ENCODE results near the gene SH3PXD2A.

The SH3PXD2A gene

DNA sequence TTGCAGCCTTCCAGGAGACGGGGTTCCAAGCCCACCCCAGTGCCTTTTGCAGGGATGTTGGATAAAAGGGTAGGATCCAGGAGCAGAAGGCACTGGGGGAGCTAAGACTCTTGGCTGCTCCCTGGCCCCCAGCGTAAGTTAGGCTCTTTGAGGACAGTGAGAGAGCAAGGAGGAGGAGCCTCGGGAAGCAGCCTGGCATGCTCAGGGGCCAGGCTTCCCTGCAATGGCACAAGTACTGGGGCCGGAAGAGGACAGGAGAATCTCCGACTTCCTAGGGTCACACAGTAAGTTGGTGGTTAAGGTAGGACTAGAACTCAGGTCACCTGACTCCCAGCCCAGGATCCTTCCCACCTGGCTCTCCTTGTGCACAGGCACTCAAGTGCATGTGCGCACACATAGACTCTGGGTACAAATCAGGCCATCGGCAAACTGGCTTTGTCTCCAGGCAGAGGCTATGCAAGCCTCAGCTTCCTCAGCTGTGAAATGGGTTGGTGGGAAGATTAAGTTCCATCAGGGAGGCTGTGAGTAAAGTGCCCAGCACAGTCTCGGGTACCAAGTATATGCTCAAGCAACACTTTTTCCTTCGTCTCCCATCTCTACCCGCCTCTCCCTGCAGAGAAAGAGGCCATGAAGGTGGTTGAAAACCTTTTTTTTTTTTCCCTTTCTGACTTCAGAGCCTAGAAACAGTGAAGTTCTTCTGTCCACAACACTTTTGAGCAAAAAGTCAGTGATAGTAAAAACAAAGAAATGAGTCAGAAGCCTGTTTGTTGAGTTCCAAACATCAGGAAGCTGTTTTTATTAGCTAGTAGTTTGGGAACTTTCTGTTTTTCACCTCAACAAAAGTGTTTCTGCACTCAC lies 282.8 kb downstream of the SH3PXD2A start:
- DNase-seq: no peak

DNA sequence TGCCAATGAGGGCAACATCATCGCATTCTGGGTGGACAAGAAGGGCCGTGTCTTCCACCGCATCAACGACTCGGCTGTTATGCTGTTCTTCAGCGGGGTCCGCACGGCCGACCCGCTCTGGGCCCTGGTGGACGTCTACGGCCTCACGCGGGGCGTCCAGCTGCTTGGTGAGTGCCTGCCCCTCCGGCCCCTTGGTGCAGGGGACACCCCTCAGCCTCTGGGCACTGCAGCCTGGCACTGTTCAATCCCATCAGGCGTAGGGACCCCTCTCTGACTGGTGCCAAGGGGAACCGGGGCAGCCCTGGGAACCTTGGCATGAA lies 283.8 kb downstream of the SH3PXD2A start:
- DNase-seq: no peak

DNA sequence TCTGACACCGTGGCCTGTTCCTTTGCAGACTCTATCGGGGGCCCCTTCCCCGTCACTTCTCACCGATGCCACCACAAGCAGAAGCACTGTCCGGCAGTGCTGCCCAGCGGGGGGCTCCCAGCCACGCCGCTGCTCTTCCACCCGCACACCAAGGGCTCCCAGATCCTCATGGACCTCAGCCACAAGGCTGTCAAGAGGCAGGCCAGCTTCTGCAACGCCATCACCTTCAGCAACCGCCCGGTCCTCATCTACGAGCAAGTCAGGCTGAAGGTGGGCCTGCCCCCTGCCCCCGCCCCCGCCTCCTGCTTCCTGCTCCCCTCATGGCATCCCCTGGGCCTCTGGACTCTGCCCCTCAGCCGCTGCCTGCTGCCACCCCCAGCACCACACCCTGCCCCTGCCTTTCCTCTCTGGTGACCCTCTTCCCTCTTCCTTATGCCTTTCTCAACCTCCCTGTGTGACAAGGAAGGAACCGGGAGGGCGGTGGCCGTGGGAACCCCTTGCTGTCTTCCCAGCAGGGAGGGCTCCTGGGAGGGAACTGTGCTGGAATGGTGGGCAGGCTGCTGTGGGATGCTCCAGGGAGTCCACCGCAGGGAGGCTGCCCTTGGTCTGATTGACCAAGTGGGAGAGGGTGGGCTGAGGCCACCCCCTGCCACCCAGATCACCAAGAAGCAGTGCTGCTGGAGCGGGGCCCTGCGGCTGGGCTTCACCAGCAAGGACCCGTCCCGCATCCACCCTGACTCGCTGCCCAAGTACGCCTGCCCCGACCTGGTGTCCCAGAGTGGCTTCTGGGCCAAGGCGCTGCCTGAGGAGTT lies 284.3 kb downstream of the SH3PXD2A start:
- no peak for DNase-seq

DNA sequence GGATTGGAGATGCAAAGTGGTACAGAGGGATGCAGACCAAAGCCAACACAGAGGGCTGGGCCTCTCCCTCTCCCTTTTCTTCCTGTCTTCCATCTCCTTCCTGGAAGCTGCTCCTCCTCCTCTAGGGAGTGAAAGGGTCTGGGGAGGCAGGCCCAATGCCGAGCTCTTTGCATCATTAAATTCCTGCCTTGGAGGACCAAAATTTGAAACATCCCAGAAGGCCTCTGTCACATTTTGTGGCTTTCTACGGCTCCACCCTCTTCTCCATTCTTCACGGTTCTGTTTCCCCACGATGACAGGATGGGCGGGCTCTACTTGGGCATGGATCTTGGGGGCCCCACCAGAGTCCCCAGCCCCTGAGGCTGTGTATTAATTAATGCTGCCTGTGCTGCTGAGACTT lies 285.5 kb downstream of the SH3PXD2A start:
- no peak for DNase-seq

DNA sequence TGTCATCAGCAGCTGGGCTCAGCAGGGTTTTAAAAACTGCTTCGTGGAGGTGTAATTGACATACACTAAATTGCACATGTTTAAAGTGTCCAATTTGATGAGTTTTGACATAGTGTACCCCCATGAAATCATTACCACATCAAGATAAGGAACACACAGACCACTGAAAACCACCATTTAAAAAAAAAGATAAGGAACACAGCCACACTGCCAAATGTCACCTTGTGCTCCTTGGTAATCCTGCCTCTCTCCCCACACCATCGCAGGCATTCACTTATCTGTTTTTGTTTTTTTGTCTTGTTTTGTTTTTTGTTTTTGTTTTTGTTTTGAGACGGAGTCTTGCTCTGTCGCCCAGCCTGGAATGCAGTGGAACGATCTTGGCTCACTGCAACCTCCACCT lies 286.9 kb downstream of the SH3PXD2A start:
- DNase-seq: no peak

DNA sequence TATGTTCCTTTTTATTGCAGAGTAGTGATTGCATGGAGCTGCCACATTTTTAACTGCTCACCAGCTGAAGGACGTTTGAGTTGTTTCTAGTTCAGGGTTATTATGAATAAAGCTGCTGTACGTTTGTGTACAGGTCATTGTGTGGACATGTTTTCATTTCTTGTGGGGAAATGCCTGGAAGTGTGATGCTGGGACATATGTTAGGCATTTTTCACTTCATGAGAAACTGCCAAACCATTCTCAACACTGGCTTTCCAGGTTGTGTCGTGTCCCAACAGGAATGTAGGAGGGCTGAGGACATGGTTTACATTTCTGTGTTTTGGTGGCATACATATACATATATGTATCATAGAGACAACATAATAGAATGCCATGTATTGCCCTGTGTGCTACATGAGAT lies 288.8 kb downstream of the SH3PXD2A start:
- DNase-seq: no peak

DNA sequence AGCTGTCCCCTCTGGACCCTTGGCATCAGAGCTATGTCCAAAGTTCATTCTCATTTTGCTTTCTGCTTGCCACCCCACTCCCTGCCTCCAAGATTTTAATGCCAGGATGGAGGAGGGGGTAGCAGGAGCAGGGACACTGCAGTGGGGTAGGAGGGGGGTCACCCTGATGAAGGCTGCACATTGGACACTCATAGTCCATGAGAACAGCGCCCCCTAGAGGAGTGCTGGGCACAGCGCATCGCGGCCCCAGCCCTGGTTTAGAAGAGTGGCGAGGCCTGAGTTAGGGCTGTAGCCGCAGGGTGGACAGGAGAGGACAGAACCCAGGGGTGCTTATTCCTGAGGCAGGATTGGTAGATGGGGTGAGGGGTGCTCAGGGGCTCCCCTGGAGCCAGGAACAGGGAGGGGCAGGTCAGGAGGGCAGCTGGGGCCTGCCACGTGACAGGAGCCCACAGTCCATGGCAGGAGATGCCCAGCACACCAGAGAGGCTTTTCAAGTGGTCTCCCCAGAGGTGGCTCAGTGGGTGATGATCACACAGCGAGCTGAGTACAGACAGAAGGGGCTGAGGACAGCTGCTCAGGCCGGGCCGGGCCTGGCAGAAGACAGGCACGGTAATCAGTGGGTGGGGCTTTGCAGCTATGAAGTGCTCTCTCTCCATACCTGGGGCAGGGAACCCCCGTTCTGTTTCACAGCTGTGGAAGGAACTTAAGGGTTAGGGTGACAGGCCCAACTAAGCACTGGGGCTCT lies 290.4 kb downstream of the SH3PXD2A start:
- no peak for DNase-seq

DNA sequence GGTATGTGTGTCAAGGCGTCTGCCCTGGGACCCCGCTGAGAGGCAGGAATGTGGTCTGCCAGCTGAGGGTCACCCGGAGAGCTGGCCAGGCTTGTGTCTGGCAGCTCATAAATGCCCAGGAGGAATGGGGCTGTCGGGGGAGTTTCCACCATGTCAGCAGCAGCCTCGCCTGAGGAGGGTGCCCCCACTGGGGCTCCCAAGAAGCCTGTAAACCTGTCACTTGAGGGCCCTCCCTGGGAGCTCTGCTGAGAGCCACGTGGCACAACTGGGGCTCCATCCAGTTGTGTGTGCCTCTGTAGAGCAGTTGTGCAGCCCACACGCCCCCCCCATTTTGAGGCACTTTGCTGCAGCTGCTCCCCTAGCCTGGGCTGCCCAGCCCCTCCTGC lies 291.3 kb downstream of the SH3PXD2A start:
- no peak for DNase-seq

DNA sequence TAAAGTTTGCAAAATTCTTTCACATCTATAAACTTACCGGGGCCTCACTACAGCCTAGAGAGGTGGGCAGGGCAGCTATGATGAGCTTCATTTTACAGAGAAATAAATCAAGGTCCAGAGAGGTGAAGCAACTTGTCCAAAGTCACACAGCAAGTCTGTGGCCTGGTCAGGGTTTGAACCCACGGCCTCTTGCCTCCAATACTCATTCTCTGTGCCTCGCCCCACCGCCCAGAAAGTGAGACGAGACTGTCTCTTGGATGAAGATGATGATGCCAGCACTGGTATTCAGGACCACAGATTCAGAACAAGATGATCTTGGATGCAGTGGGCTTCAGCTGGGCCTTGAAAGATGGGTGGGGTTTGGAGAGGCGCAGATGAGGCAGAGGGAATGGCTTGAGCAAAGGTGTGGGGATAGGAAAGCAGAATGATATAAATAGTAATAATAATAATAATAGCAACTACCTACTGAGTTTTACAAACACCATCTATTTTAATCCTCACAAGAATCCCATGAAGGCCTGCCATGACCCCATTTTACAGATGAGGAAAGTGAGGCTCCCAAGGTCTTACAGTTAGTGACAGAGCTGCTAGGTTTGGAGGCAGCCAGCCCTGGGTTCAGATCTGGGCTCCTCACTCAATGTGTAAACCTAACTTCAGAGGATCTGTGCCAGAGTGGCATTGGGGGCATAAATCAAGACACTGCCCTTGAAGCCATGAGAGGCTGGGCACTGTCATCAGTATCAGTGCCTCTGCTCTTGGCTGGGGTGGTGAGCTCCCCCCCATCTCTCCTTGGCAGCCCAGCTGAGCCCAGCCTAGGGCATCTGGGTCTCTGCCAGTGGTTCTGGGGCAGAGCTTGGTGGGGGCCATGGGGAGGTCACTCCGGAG lies 291.9 kb downstream of the SH3PXD2A start:
- no peak for DNase-seq

DNA sequence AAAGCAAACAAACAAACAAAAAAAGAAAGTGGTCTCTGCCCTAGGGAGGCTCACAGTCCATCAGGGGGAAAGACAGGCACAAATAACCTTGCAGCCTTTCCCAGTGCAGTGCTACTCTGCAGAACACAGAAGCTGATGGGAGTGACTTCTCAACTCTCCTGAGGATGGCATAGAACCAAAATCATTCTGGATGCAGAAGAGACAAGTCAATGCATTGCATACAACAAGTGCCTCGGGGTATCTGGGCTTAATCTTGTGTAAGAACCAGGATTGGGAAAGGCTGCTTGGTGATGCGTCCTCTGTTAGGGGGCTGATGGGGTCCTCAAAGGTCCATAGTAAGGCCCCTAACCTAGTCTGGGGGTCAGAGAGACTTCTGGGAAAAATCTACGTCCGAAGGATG lies 293.0 kb downstream of the SH3PXD2A start:
- DNase-seq: no peak

DNA sequence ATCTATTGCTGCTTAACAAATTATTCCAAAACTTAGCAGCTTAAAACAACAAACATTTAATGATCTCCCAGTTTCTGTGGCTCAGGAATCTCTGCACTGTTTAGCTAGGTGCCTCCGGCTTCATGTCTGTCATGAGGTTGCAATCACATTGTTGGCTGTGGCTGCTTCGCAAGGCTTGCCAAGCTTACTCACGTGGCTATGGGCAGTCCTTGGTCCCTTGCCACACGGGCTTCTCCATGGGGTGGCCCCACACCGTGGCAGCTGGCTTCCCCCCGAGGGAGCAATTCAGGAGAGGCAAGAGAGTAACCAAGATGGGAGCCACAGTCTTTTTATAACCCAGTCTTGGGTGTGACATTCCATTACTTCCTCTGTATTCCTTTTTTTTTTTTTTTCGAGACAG lies 294.5 kb downstream of the SH3PXD2A start:
- no peak for DNase-seq

DNA sequence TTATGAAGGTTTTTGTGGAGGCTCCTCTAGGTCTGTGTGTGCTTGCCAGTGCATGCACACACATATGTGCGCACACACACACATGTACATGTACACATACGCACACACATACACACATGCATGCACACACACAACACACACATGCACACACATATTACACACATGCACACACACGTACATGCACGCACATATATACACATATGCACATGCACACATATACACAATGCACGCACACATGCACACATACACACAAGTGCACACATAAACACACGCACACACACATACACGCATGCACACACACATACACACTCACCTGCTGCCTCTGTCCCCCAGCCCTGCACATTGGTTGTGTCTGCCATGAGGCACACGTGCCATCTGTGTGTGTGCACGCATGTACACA lies 295.6 kb downstream of the SH3PXD2A start:
- no peak for DNase-seq

DNA sequence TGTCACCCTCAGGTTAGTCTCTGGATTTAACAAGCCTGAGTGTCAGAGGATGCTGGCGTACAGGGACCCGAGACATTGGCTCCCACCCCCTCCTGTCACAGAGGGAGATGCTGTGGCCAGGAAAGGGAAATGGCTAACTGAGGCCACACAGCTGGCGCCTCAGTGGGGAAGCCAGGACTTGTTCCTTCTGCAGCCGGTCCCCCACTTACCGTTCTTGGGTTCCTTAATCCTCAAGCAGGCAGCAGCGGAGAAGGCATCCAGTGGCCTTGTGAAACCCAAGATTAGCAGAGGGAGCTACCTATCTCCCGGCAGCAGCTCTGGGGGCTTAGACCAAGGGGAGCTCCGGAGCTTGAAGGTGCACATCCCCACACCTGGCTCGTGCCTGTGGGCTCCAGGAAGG lies 296.5 kb downstream of the SH3PXD2A start:
- no peak for DNase-seq

DNA sequence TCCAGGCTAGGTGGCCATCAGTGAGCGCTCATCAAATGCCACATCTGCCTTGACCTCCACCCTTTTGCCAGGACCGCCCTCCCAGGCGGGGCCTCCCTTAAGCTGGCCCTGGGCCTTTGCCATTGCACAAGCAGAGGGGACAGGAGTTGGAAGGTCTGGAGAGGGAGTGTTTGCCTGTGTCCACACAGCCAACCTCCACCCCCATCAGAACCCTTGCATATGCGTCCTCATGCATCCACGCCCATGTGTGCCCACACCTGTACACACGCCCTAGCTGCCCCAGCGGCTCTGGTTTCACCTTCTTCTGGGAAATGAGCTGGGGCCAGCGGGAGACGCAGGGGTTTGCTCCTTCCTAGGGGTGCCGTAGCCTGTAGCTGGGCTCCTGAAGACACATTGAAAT lies 297.9 kb downstream of the SH3PXD2A start:
- no peak for DNase-seq

DNA sequence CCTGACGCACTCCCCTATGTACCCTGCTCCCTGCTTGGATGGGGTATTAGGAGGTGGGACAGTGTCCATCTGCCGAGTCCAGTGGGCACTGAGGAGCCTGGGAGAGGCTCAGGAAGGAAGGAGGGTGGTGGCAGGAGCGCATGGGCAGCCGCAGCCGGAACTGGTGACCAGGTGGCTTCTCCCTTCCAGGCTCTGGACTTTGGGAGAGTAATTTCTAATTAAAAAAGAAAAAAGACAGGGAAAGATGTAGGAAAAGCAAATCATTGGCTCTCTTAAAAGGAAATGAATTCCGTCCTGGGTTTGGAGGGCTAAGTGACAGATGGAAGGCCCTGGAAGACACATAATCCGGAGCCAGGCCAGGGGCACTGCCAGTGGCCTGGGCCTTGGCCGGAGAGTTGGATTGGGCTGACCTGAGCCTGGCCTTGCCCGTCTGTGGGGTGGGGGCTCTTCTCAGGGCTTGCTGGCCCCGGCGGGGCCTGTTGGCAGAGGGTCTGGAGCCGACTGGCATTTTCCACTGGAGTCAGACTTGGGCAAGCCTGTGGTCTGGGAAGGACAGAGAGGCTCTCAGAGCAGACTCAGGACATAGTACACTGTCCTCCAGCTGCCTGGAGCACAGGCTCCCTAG lies 298.9 kb downstream of the SH3PXD2A start:
- DNase-seq: no peak

DNA sequence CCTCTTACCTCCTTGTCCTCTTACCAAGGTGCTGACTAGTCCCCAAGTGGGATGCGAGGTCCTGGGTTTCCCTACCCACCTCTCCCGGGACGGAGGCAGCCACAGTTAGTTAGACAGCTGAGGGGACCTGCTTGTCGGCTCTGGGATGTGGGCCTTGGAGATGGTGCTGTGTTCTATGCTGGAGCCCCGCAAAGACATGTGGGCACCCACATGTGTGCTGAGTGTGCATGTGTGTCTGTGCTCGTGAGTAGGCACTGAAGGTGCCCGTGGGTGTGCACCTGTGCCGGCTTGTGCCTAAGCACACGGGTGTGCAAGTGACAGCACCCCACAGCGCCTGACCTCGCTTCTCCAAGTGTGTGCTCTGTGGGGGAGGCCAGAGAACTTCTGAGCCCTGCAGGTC lies 299.7 kb downstream of the SH3PXD2A start:
- no peak for DNase-seq

DNA sequence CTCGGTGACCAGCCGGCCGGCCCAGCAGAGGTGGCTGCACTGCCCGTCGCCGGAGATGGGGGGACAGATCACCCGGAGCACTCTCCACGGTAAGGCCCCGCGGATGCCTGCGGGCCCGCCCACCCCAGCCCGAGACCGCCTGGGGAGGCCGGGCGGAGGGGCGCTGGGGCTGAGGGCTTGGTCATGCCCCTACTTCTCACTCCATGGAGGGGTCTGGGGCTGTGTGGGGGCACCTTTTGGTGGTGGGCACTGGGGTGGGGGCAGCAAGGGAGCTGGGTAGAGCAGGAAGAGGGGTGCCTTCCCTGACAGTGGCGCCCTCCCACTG lies 300.1 kb downstream of the SH3PXD2A start:
- no peak for DNase-seq

DNA sequence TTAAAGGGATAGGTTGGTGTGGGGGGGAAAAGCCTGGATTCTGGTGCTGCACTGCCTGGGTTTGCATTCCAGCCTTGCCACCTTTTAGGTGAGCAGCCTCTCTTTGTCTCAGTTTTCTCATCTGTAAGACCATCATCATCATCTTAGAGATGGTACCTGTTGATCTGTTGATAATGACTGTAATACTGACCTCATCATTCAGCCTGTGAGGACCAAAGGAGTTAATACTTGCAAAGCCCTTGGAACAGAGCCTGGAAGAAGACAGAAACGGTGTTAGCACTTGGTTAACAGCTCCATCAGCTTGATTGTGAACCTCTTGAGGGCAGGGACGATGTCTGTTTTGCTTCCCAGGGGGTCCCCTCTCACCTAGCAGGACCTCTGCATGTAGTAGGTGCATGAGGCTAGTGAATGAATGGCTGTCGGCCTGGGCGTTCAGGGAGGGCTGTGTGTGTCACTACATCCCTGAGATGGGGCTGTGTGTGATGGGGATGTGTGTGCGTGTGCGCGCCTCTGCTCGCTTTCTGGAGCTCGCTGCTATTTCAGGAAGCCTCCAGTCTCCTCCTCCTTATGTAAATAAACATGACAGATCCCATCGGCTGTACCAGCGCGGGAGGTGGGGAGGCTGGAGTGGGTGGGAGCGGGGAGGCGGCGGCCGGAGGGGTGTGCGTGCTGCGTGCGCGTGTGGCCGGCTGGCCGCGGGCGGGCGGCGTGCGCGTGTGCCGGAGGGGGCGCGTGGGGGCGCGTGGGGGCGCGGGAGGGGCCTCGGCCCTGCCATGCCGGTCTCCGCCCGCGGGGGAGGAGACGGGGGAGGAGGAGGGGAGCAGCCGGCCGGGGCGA lies 300.7 kb downstream of the SH3PXD2A start:
- DNase-seq: no peak

DNA sequence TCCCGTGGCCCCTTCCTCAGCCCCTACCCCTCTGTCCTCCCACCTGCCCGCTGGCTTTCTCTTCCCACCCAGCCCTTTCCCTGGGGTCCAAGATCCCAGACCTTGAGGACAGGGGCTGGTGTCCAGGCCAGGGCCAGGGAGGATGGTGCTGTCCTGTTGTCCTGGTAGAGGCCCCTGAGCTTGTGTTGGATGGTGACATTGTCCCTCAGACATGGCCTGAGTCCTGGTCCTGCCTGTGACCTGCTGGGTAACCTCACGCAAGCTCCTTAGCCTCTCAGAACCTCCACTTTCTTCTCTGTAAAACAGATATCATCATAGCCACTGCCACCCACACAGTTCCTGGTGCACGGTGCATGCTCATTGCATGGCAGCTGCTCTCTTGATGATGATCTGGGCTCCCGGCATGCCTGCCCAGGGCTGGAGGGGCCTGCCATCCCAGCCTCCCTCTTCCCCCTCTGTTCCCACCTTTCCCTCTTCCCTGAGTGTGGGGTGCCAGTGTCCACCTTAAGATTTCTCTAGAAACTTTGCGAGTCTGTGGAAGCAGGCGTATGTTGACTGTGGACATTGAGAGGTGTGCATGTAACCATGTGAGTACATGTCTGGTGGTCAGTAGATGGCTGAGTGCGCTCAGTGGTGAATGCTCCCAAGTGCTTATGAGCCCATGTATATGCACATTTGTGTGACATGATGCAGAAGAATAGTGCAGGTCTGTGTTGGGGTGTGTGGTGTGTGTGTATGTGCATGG lies 301.5 kb downstream of the SH3PXD2A start:
- DNase-seq: no peak

DNA sequence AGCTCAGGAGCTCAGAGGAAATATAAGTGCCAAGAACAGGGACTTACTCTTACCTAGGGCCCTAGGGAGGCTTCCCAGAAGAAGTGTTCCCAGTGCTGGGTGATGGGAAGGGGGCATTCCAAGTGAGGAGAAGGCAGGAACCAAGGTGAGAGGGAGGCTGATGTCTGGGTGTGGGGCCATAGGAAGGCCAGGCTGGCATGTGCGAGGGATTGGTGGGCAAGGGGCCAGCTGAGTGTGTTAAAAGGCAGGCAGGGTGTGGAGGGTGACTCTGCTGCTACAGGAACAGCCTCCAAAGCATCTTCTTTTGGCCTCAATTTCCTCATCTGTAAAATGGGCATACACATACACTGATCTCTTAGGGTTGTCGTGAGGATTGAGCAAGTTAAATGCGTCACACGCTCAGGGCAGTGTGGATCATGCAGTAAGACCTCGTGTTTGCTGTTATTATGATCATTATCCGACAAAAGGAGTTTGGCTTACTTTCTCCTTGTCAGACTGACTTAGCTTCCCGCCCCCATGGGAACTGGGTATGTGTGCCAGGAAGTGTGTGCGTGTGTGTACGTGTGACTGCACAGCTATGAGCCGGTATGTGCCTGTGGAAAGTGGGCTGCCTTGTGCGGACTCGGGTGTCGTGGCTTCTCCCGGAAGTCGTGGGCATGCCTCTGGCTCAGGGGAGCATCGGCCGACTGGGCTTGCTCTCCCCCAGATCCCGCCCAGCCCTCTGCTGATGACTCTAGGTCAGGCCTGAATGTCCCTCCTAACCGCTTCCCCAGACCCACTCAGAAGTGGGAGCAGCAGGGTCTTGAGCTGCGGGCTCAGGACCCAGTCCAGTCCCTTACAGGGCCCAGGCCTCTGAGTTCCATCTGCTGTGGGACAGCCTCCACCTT lies 302.3 kb downstream of the SH3PXD2A start:
- no peak for DNase-seq

All from NK-92 treated with Interleukin-12 subunit alpha and Interleukin-12 subunit beta, amount 100 ng/mL, for 24 hours (cell line).